IMR-90 (cell line): ENCODE data around the gene ERMARD. TPM values are rescaled to one million over a fixed set of nuclear protein-coding genes. Genes with fewer than 3 reads are reported as not detected.

Source experiments
- ATAC-seq: fragments of 200-7000 bp; cut with Tn5 transposase; 2 replicates; pipeline ENCODE4 v1.9.1; 2020; ENCODE audit warnings: low read depth, mild to moderate bottlenecking, moderate library complexity
- BruUV-seq: library from RNA; stranded (reverse); fragments of 400-500 nt; replicated peaks from 2 replicates; lab custom pipeline; 2021; lab: Mats Ljungman, UMichigan
- CTCF ChIA-PET: fragments of 300-600 bp; formaldehyde crosslinking; extraction: SDS; loops from one replicate; lab custom pipeline; 2021; ENCODE audit warnings: antibody characterized with exemption; lab: Yijun Ruan, JAX
- POLR2A ChIA-PET: fragments of 300-600 bp; sonication (Branson Sonifier 250); formaldehyde crosslinking; loops from one replicate; lab custom pipeline; 2022; ENCODE audit warnings: antibody characterized with exemption; ENCODE audit not compliant: unreplicated experiment; lab: Charles Lee
- DNase-seq: peaks from one replicate; pipeline ENCODE4 v3.0.0; 2013
- H2AFZ ChIP-seq: replicated peaks from 2 replicates; pipeline ENCODE3; 2013; ENCODE audit warnings: low read length, mild to moderate bottlenecking; ENCODE audit not compliant: poor library complexity
- H2AK5ac ChIP-seq: 2 replicates; pipeline ENCODE4 v1.6.1; 2013; ENCODE audit warnings: low read depth, low read length, inconsistent platforms
- H2AK9ac ChIP-seq: replicated peaks from 2 replicates; pipeline ENCODE3; 2013; ENCODE audit warnings: mild to moderate bottlenecking, low read depth, low read length, moderate library complexity; ENCODE audit not compliant: poor library complexity
- H2BK120ac ChIP-seq: 2 replicates; pipeline ENCODE4 v1.6.1; 2013; ENCODE audit warnings: low read depth, low read length, inconsistent platforms
- H2BK15ac ChIP-seq: 3 replicates; pipeline ENCODE4 v1.6.1; 2013; ENCODE audit warnings: low read depth, low read length, inconsistent platforms
- H2BK20ac ChIP-seq: 2 replicates; pipeline ENCODE4 v1.6.1; 2013; ENCODE audit warnings: low read depth, mild to moderate bottlenecking, inconsistent platforms, low read length, moderate library complexity
- H2BK5ac ChIP-seq: 2 replicates; pipeline ENCODE4 v1.6.1; 2013; ENCODE audit warnings: mild to moderate bottlenecking, low read depth, low read length, inconsistent platforms; ENCODE audit not compliant: poor library complexity, severe bottlenecking
- H3K14ac ChIP-seq: replicated peaks from 2 replicates; pipeline ENCODE4 v1.6.1; 2013; ENCODE audit warnings: low read depth, low read length, inconsistent platforms
- H3K18ac ChIP-seq: 2 replicates; pipeline ENCODE4 v1.6.1; 2013; ENCODE audit warnings: low read depth, low read length, control low read depth
- H3K23ac ChIP-seq: 2 replicates; pipeline ENCODE4 v1.6.1; 2013; ENCODE audit warnings: low read depth, low read length, inconsistent platforms
- H3K27ac ChIP-seq: 2 replicates; pipeline ENCODE4 v1.5.1; 2013; ENCODE audit warnings: mild to moderate bottlenecking, control low read depth, low read length; ENCODE audit not compliant: insufficient read depth
- H3K27me3 ChIP-seq: 2 replicates; pipeline ENCODE4 v1.6.1; 2013; ENCODE audit warnings: low read length; ENCODE audit not compliant: control insufficient read depth, insufficient read depth
- H3K36me3 ChIP-seq: 2 replicates; pipeline ENCODE4 v1.6.1; 2013; ENCODE audit warnings: low read length, mixed read lengths; ENCODE audit not compliant: control insufficient read depth, insufficient read depth
- H3K4ac ChIP-seq: 2 replicates; pipeline ENCODE4 v1.6.1; 2013; ENCODE audit warnings: low read depth, low read length, inconsistent platforms
- H3K4me1 ChIP-seq: 2 replicates; pipeline ENCODE4 v1.6.1; 2013; ENCODE audit warnings: low read length, mixed read lengths; ENCODE audit not compliant: control insufficient read depth, insufficient read depth
- H3K4me2 ChIP-seq: 2 replicates; pipeline ENCODE4 v1.6.1; 2013; ENCODE audit warnings: low read depth, mild to moderate bottlenecking, control low read depth, low read length, moderate library complexity
- H3K4me3 ChIP-seq: 2 replicates; pipeline ENCODE4 v1.5.1; 2013; ENCODE audit warnings: low read depth, mild to moderate bottlenecking, control low read depth, low read length, moderate library complexity; ENCODE audit not compliant: insufficient read depth
- H3K56ac ChIP-seq: 2 replicates; pipeline ENCODE4 v1.6.1; 2013; ENCODE audit warnings: low read length, inconsistent platforms; ENCODE audit not compliant: insufficient read depth; ENCODE audit errors: extremely low read depth
- H3K79me1 ChIP-seq, 2 experiments: 2 replicates each; pipeline ENCODE4 v1.6.1; 2013; ENCODE audit warnings: low read length in 2 of 2, inconsistent platforms in 1 of 2, low read depth in 1 of 2
- H3K9ac ChIP-seq: 2 replicates; pipeline ENCODE4 v1.6.1; 2013; ENCODE audit warnings: low read depth, low read length, control low read depth
- H3K9me1 ChIP-seq: 2 replicates; pipeline ENCODE4 v1.6.1; 2013; ENCODE audit warnings: low read length, inconsistent platforms; ENCODE audit not compliant: insufficient read depth
- H3K9me3 ChIP-seq: 2 replicates; pipeline ENCODE4 v1.6.1; 2013; ENCODE audit warnings: low read length; ENCODE audit not compliant: control insufficient read depth, insufficient read depth
- H4K20me1 ChIP-seq: 2 replicates; pipeline ENCODE4 v1.6.1; 2013; ENCODE audit warnings: low read length, inconsistent platforms; ENCODE audit not compliant: insufficient read depth
- H4K5ac ChIP-seq: 2 replicates; pipeline ENCODE4 v1.6.1; 2013; ENCODE audit warnings: mild to moderate bottlenecking, low read depth, low read length, control low read depth
- H4K8ac ChIP-seq, 2 experiments: 2 replicates each; pipeline ENCODE4 v1.6.1; 2013; ENCODE audit warnings: low read depth in 2 of 2, low read length in 2 of 2, control low read depth in 1 of 2, inconsistent platforms in 1 of 2
- H4K91ac ChIP-seq: 2 replicates; pipeline ENCODE4 v1.6.1; 2013; ENCODE audit warnings: low read depth, low read length, inconsistent platforms; ENCODE audit not compliant: insufficient read depth
- BHLHE40 ChIP-seq: fragments of 150-350 bp; IDR thresholded peaks from 2 replicates; pipeline ENCODE4 v1.6.1; 2016; ENCODE audit warnings: mild to moderate bottlenecking, low read depth, low read length
- CEBPB ChIP-seq: IDR thresholded peaks from 2 replicates; pipeline ENCODE4 v1.6.1; 2012; ENCODE audit warnings: low read depth, low read length, improper control_type of control experiment
- CHD1 ChIP-seq: IDR thresholded peaks from 2 replicates; pipeline ENCODE4 v1.6.1; 2012; ENCODE audit warnings: low read depth, low read length, improper control_type of control experiment
- FOS ChIP-seq: fragments of 150-350 bp; IDR thresholded peaks from 2 replicates; pipeline ENCODE4 v1.6.1; 2016; ENCODE audit warnings: low read depth, low read length
- MAFK ChIP-seq: IDR thresholded peaks from 2 replicates; pipeline ENCODE4 v1.6.1; 2012; ENCODE audit warnings: low read depth, low read length, improper control_type of control experiment
- MAZ ChIP-seq: IDR thresholded peaks from 2 replicates; pipeline ENCODE4 v1.6.1; 2012; ENCODE audit warnings: low read depth, mild to moderate bottlenecking, low read length, improper control_type of control experiment, moderate library complexity, borderline replicate concordance
- MXI1 ChIP-seq: IDR thresholded peaks from 2 replicates; pipeline ENCODE4 v1.6.1; 2012; ENCODE audit warnings: low read depth, mild to moderate bottlenecking, low read length, moderate library complexity, borderline replicate concordance
- NFE2L2 ChIP-seq: fragments of 150-350 bp; IDR thresholded peaks from 2 replicates; pipeline ENCODE4 v1.6.1; 2016; ENCODE audit warnings: low read depth, mild to moderate bottlenecking, low read length
- POLR2A ChIP-seq: IDR thresholded peaks from 2 replicates; pipeline ENCODE4 v1.6.1; 2012; ENCODE audit warnings: mild to moderate bottlenecking, low read depth, low read length
- RAD21 ChIP-seq: IDR thresholded peaks from 2 replicates; pipeline ENCODE4 v1.6.1; 2012; ENCODE audit warnings: low read length, improper control_type of control experiment
- RCOR1 ChIP-seq: IDR thresholded peaks from 2 replicates; pipeline ENCODE4 v1.6.1; 2012; ENCODE audit warnings: mild to moderate bottlenecking, low read length, improper control_type of control experiment; ENCODE audit not compliant: insufficient replicate concordance
- RFX5 ChIP-seq: IDR thresholded peaks from 2 replicates; pipeline ENCODE4 v1.8.0; 2012; ENCODE audit warnings: low read depth, mild to moderate bottlenecking, low read length, moderate library complexity
- SMC3 ChIP-seq: fragments of 150-350 bp; IDR thresholded peaks from 2 replicates; pipeline ENCODE4 v1.6.1; 2016; ENCODE audit warnings: low read depth, mild to moderate bottlenecking, antibody characterized with exemption, low read length, moderate library complexity
- WGBS, 2 experiments: methylation state at CpG; one replicate each; pipeline versions ENCODE4 v1.1.5 to v1.1.7; 2013; ENCODE audit warnings: missing lambda C conversion rate in 2 of 2; ENCODE audit not compliant: insufficient read length in 1 of 2; ENCODE audit errors: extremely low coverage in 2 of 2; 5-methylcytosine and 5-hydroxymethylcytosine counted together
- dilution Hi-C: fragments of 300-500 bp; cut with HindIII; formaldehyde crosslinking; loops from one replicate; pipeline ENCODE4 v1.14.3; 2018; ENCODE audit warnings: low sequenced_read_pairs; ENCODE audit not compliant: unreplicated experiment
- in situ Hi-C: fragments of 300-500 bp; cut with MboI; formaldehyde crosslinking; loops from 3 replicates; pipeline ENCODE4 v1.14.3; 2019; ENCODE audit warnings: low sequenced_read_pairs, inconsistent platforms, mixed read lengths
- intact Hi-C: fragments of 100-400 bp; cut with micrococcal nuclease; formaldehyde crosslinking; loops from 2 replicates; pipeline ENCODE4 v1.10.0; 2022
- polyA plus RNA-seq, 3 experiments: library from polyadenylated mRNA; depleted of rRNA; stranded (reverse); fragments of >200 nt; gene quantifications; 2 replicates each; pipeline ENCODE4 v1.2.3, GENCODE V29; 2012; ENCODE audit warnings: low replicate concordance in 1 of 3
- total RNA-seq: library from RNA; depleted of rRNA; stranded (reverse); fragments of >200 nt; gene quantifications from 2 replicates; pipeline ENCODE4 v1.2.3, GENCODE V29; 2012
- TF ChIP-seq, protein P1 (sequence below): fragments of 150-350 bp; IDR thresholded peaks from 2 replicates; pipeline ENCODE4 v1.6.1; 2016; ENCODE audit warnings: low read depth, mild to moderate bottlenecking, low read length, moderate library complexity, borderline replicate concordance
- TF ChIP-seq, protein P2 (sequence below): fragments of 150-350 bp; IDR thresholded peaks from 2 replicates; pipeline ENCODE4 v1.6.1; 2017; ENCODE audit warnings: mild to moderate bottlenecking, antibody characterized with exemption, low read length, low read depth
- TF ChIP-seq, protein P3 (sequence below): conservative IDR thresholded peaks from 2 replicates; pipeline ENCODE4 v1.5.1; 2012; ENCODE audit warnings: mild to moderate bottlenecking, low read depth, low read length, improper control_type of control experiment

Gene ERMARD
- total and polyA plus RNA-seq, 2 of the 4 experiments (the other 2 are of a cell fraction), result 15.1 to 25.4 TPM

DNA sequence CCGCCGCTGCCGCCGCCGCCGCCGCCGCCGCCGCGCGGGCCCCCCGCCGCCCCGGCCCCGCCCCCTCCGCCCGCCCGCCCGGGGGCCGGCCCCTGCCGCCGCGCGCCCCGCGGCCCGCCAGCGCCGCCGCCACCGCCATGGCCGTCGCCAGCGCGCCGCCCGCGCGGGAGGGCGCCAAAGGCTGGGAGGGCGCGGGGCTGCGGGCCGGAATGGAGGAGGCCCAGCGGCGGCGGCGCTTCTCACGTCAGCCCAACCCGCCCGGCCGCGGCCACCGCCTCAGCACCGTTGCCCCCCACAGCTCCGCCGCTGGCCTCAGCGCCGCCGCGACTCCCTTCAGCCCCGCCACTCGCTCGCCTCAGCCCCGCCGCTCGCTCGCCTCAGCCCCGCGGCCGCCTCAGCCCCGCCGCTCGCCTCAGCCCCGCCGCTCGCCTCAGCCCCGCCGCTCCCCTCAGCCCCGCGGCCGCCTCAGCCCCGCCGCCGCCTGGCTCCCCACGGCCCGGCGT, 27.4 kb upstream of the ERMARD start:
- DNase-seq, result no peak
- Histone ChIP-seq H3K4me1 (peaks cover 4% of the 10 kb centered on the region; the same call in 1 of the 2 replicates), H2BK20ac (no peak overlapping the region), H3K23ac (no peak overlapping the region), H2AK9ac (peak overlapping the region; percentile 48), H3K56ac (no peak overlapping the region), H4K20me1 (peaks cover 11% of the 10 kb centered on the region), H4K91ac (no peak overlapping the region), H3K14ac (no peak overlapping the region), H2AFZ (peak overlapping the region; percentile 89), H4K8ac (no peak overlapping the region; a peak in 1 of 4 replicates), H3K9ac (peak overlapping the region; percentile 64), H3K18ac (no peak overlapping the region), H4K5ac (no peak overlapping the region), H2BK5ac (peak overlapping the region; percentile 91), H3K4me3 (peak overlapping the region; percentile 98), H3K79me1 (peaks cover 9 to 24% of the 10 kb centered on the region in 2 experiments), H3K4ac (no peak overlapping the region), H3K9me1 (peaks cover 2% of the 10 kb centered on the region; the same call in 1 of the 2 replicates), H2AK5ac (no peak overlapping the region), H3K27ac (peak overlapping the region; percentile 70), H3K27me3 (no peaks in the 10 kb centered on the region), H3K4me2 (no peak overlapping the region), H3K36me3 (no peaks in the 10 kb centered on the region; the same call in 1 of the 2 replicates), H3K9me3 (no peaks in the 10 kb centered on the region), H2BK120ac (no peak overlapping the region), H2BK15ac (no peak overlapping the region)
- TF ChIP-seq, protein P1, sequence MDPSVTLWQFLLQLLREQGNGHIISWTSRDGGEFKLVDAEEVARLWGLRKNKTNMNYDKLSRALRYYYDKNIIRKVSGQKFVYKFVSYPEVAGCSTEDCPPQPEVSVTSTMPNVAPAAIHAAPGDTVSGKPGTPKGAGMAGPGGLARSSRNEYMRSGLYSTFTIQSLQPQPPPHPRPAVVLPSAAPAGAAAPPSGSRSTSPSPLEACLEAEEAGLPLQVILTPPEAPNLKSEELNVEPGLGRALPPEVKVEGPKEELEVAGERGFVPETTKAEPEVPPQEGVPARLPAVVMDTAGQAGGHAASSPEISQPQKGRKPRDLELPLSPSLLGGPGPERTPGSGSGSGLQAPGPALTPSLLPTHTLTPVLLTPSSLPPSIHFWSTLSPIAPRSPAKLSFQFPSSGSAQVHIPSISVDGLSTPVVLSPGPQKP, result no peak
- TF ChIP-seq, protein P2, sequence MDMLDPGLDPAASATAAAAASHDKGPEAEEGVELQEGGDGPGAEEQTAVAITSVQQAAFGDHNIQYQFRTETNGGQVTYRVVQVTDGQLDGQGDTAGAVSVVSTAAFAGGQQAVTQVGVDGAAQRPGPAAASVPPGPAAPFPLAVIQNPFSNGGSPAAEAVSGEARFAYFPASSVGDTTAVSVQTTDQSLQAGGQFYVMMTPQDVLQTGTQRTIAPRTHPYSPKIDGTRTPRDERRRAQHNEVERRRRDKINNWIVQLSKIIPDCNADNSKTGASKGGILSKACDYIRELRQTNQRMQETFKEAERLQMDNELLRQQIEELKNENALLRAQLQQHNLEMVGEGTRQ, result no peak
- TF ChIP-seq MAFK (no peak), RFX5 (no peak), POLR2A (no peak), FOS (no peak), CEBPB (no peak), MAZ (no peak), RCOR1 (no peak), NFE2L2 (no peak), MXI1 (no peak), CHD1 (no peak), BHLHE40 (no peak), RAD21 (no peak), SMC3 (no peak)
- TF ChIP-seq, protein P3, sequence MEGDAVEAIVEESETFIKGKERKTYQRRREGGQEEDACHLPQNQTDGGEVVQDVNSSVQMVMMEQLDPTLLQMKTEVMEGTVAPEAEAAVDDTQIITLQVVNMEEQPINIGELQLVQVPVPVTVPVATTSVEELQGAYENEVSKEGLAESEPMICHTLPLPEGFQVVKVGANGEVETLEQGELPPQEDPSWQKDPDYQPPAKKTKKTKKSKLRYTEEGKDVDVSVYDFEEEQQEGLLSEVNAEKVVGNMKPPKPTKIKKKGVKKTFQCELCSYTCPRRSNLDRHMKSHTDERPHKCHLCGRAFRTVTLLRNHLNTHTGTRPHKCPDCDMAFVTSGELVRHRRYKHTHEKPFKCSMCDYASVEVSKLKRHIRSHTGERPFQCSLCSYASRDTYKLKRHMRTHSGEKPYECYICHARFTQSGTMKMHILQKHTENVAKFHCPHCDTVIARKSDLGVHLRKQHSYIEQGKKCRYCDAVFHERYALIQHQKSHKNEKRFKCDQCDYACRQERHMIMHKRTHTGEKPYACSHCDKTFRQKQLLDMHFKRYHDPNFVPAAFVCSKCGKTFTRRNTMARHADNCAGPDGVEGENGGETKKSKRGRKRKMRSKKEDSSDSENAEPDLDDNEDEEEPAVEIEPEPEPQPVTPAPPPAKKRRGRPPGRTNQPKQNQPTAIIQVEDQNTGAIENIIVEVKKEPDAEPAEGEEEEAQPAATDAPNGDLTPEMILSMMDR, result no peak
- POLR2A ChIA-PET, result no interaction called here
- dilution Hi-C loops, result no loop called here
- intact Hi-C loops, result loop anchor here (1.0 to 5.0 kb wide), 6 partner anchors 19 to 808 kb away; partner anchors contain the start of genes DYNLT2, ERMARD and FAM120B
- BruUV-seq, result no TSS peak
- peak; percentile 62 for ATAC-seq
- CTCF ChIA-PET, result no interaction called here
- in situ Hi-C loops, result no loop called here
- 0% methylated on average over 18 of the region's 89 CpGs; no CpG with 5 or more reads in 1 of the 2 experiments for WGBS, 2 experiments
